ENCODE measurements around the gene CXCR6.

GRCh38 chr3:45988362-45988761 is 45.1 kb downstream of the CXCR6 start:
- TF ChIP-seq POLR2A (IDR thresholded peaks at IDR 0.05): no peak
- TF ChIP-seq CTCF (IDR thresholded peaks at IDR 0.05): no peak
- TF ChIP-seq EP300 (IDR thresholded peaks at IDR 0.05): no peak
